PFSK-1 (cell line): ENCODE data around the gene GABRQ.

Source experiments
- FOXP2 ChIP-seq: optimal IDR thresholded peaks from 2 replicates; pipeline ENCODE3; 2011; ENCODE audit warnings: borderline replicate concordance, control low read depth, inconsistent platforms; ENCODE audit not compliant: insufficient read depth; ENCODE audit errors: extremely low read length, extremely low read depth
- POLR2AphosphoS5 ChIP-seq: IDR thresholded peaks from 2 replicates; pipeline ENCODE4 v1.6.1; 2012; ENCODE audit warnings: low read depth, mild to moderate bottlenecking, control low read depth, low read length, moderate library complexity
- REST ChIP-seq, 2 experiments: IDR thresholded peaks; 2 replicates each; pipeline versions ENCODE4 v1.6.1 to v1.8.0; 2011 to 2012; ENCODE audit warnings: low read depth in 2 of 2, low read length in 2 of 2, control low read depth in 1 of 2, inconsistent platforms in 1 of 2, mild to moderate bottlenecking in 1 of 2, moderate library complexity in 1 of 2; ENCODE audit not compliant: insufficient read depth in 1 of 2
- SIN3A ChIP-seq: IDR thresholded peaks from 2 replicates; pipeline ENCODE4 v1.6.1; 2012; ENCODE audit warnings: mild to moderate bottlenecking, low read length, moderate library complexity, borderline replicate concordance; ENCODE audit not compliant: insufficient read depth
- TAF1 ChIP-seq: IDR thresholded peaks from 2 replicates; pipeline ENCODE4 v1.6.1; 2012; ENCODE audit warnings: low read length, control low read depth, borderline replicate concordance; ENCODE audit not compliant: insufficient read depth

Gene GABRQ

DNA sequence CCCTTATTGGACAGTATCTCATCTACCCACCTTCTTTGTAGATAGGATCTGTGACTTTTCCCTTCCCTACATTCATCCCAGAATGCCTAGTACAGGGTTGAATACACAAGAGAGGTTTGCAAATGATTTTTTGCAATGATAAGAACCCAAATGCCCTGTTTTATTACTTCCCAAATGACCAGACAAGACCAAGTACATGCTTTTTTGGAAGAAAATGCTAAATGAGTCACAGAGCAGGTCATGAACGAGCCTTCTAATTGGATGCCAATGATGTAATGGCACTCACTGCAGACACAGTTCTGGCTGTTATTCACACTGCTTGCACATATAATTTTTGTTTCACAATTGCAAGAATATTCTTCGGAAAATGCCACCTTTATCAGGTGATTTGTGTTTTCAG lies 17.8 kb upstream of the GABRQ start:
- TF ChIP-seq TAF1, result no peak
- no peak for TF ChIP-seq REST (IDR thresholded peaks at IDR 0.05; ENCODE audit: insufficient read depth in 1 of 2, low read depth in 2 of 2, low read length in 2 of 2)
- TF ChIP-seq SIN3A, result no peak
- TF ChIP-seq FOXP2, result no peak
- no peak for TF ChIP-seq POLR2AphosphoS5

GRCh38 chrX:152632445-152633097 lies 5.1 kb upstream of the GABRQ start:
- TF ChIP-seq FOXP2, result no peak
- TF ChIP-seq SIN3A, result no peak
- TF ChIP-seq TAF1, result no peak
- TF ChIP-seq REST (IDR thresholded peaks at IDR 0.05; ENCODE audit: insufficient read depth in 1 of 2, low read depth in 2 of 2, low read length in 2 of 2), result no peak
- no peak for TF ChIP-seq POLR2AphosphoS5

DNA sequence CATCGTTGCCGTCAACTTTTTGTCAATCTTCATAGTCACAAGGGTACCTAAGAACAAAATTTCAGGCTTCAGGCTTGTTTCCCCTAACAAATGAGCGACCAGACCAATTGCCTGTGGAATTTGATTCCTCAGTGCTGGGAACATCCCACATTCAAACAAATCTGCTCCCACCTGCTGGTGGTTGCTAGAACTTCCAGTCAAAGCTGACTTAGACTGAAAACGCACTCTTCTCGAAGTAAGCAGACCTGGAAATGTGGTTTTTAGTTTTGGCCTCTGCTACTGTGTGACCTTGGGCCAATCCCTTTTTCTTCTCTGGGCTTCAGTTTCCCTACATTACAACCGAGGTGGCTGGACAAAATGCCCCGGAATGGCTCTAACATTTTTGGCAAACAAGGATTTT lies 1.8 kb upstream of the GABRQ start:
- TF ChIP-seq TAF1 (no peak), FOXP2 (no peak)

DNA sequence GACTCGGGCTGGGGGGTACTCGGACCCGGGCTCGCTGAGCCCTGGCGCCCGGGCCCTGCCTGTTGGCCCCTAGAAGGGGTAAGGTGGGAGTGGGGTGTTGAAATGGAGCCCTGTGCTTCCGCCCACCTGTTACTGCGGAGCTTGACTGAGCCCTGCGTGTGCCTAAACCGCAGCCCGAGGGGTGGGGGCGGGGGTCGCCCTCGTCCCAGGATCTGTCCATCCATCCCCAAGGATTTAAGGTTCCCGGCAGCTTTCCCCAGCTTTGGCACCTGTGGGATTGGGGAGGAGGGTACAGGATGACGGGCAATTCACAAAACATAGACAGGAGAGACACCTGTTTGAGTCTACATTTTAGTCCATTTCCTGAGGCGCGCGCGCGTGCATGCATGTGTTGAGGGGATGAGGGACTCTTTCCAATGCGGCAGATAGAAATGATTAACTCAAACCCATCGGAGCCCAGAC lies 779 bp downstream of the GABRQ start:
- TF ChIP-seq FOXP2 (no peak), REST (IDR thresholded peaks at IDR 0.05; ENCODE audit: insufficient read depth in 1 of 2, low read depth in 2 of 2, low read length in 2 of 2) (no peak), SIN3A (no peak), TAF1 (no peak), POLR2AphosphoS5 (no peak)

DNA sequence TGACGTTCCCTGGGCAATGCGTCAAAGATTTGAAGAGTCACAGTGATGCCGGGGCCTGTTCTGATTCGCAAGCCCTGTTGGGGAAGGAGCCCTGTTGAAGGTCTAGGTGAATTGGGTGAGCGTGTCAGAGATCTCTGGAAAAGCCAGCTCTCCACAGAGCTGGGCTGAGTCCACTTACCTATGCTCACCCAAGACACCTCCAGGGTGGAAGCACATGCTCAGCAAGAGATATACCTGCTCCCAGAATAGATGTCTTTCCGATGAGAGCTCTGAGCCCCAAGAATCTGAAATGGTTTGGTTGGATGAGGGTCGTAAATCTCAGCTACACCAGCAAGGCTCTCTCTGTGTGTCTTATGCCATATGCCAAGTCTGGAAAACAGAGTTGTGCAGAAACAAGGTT lies 1.7 kb downstream of the GABRQ start:
- no peak for TF ChIP-seq FOXP2
- TF ChIP-seq REST (IDR thresholded peaks at IDR 0.05; ENCODE audit: insufficient read depth in 1 of 2, low read depth in 2 of 2, low read length in 2 of 2), result no peak
- no peak for TF ChIP-seq POLR2AphosphoS5
- no peak for TF ChIP-seq TAF1
- TF ChIP-seq SIN3A, result no peak
